Measurements from ENCODE around the gene CEACAM1.

DNA sequence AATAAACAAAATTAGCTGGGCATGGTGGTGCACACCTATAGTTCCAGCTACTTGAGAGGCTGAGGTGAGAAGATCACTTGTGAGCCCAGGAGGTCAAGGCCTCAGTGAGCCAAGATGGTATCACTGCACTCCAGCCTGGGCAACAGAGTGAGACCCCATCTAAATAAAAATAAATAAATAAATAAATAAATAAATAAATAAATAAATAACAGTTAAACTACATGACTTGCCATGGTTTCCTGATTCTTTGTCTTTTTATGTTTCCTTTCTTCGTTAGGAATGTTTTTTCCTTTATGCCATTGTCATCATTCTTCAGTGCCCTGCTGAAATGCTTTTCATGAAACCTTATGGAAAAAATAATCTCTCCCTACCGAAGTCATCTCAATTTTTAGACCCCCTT, 50.3 kb downstream of the CEACAM1 start:
- no peak for TF ChIP-seq EZH2phosphoT487 (IDR thresholded peaks at IDR 0.05; ENCODE audit: borderline replicate concordance, low read length)
- TF ChIP-seq, protein P1, sequence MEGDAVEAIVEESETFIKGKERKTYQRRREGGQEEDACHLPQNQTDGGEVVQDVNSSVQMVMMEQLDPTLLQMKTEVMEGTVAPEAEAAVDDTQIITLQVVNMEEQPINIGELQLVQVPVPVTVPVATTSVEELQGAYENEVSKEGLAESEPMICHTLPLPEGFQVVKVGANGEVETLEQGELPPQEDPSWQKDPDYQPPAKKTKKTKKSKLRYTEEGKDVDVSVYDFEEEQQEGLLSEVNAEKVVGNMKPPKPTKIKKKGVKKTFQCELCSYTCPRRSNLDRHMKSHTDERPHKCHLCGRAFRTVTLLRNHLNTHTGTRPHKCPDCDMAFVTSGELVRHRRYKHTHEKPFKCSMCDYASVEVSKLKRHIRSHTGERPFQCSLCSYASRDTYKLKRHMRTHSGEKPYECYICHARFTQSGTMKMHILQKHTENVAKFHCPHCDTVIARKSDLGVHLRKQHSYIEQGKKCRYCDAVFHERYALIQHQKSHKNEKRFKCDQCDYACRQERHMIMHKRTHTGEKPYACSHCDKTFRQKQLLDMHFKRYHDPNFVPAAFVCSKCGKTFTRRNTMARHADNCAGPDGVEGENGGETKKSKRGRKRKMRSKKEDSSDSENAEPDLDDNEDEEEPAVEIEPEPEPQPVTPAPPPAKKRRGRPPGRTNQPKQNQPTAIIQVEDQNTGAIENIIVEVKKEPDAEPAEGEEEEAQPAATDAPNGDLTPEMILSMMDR (IDR thresholded peaks at IDR 0.05; ENCODE audit: low read depth, low read length, poor library complexity, severe bottlenecking): no peak

Measured in DOHH2 (cell line).